Bronchus fibroblast of lung (primary cell): ENCODE data around the gene CENPS. TPM values are rescaled to one million over a fixed set of nuclear protein-coding genes. Genes with fewer than 3 reads are reported as not detected.

Experiments
- total RNA-seq: library from RNA; depleted of rRNA; stranded (reverse); fragments of >200 nt; gene quantifications from 2 replicates; pipeline ENCODE4 v1.2.3, GENCODE V29; 2015

The CENPS gene
- 17.4 and 18.7 TPM in 2 replicates for total RNA-seq

GRCh38 chr1:10430216-10431069, at the start of gene CENPS:
TSS of gene CENPS (plus strand) at chr1:10430433. CDS start at chr1:10430518, 85 bp downstream.

GRCh38 chr1:10398734-10399443, 31.3 kb upstream of the CENPS start, which contains the start of gene PGD:
TSS of gene PGD (plus strand) at chr1:10399064. CDS start at chr1:10399118, 54 bp downstream.

GRCh38 chr1:10449751-10450150, 19.5 kb downstream of the CENPS start, which contains the start of gene CORT:
TSS of gene CORT (plus strand) at chr1:10450031. CDS start at chr1:10450224, 193 bp downstream.

GRCh38 chr1:10472220-10473144, 42.2 kb downstream of the CENPS start, which contains the start of gene DFFA:
TSS of gene DFFA (minus strand) at chr1:10472529. CDS start at chr1:10472458, 71 bp downstream.

GRCh38 chr1:10474613-10475507, 44.6 kb downstream of the CENPS start, which contains the start of gene PEX14:
TSS of gene PEX14 (plus strand) at chr1:10474950. CDS start at chr1:10474967, 17 bp downstream.

Other genes starting within 250 kb of the CENPS start
- gene KIF1B, start 219.9 kb upstream of the CENPS start, total RNA-seq: 14.3 and 15.8 TPM in 2 replicates
- gene PGD, start 31.4 kb upstream of the CENPS start, total RNA-seq: 307 and 316 TPM in 2 replicates
- gene CORT, start 19.6 kb downstream of the CENPS start, total RNA-seq: 0.50 TPM in 1 of 2 replicates, not detected in the other
- 29.4 and 31.8 TPM in 2 replicates for gene DFFA, start 42.1 kb downstream of the CENPS start, total RNA-seq
- 18.5 and 19.3 TPM in 2 replicates for gene PEX14, start 44.5 kb downstream of the CENPS start, total RNA-seq